ENCODE data around the gene ESRRA.

DNA sequence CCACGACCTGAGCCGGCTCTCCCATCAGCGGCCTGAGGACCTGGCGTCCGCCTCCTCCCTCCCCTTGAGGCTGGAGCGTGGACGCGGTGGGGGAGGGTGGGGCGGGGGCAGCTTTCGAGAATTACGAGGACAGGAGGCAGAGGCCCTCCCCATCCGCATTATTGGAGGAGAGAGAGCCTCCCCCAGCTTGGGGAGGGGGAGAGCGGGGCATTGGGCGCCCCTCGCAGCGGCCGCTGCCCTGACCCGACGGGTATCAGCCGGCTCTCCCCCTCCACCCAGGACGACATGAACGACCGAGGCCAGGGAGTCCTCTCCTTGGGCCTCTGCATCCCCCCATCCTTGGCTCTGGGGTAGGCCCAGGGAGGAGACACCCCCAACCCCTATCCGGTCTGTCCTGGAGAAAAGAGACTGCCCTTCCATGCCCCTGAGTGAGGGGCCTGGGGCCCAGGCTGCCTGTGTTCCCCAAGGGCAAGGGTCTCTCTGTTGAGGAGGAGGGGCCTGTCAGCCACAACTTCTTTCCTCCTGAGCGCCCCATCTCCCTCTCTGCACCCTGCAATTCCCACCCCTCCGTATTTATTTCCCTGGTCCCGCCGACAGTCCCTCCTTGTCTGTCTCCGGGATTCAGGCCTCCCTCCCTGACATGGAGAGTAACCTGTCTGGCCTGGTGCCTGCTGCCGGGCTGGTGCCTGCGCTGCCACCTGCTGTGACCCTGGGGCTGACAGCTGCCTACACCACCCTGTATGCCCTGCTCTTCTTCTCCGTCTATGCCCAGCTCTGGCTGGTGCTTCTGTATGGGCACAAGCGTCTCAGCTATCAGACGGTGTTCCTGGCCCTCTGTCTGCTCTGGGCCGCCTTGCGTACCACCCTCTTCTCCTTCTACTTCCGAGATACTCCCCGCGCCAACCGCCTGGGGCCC is 19.2 kb upstream of the ESRRA start:
- TF ChIP-seq SUZ12 (IDR thresholded peaks at IDR 0.05; ENCODE audit: extremely low read depth, insufficient read depth, insufficient read length) (no peak), ZNF274 (IDR thresholded peaks at IDR 0.05; ENCODE audit: low read depth, low read length) (no peak)
